ENCODE results near the gene NAPSA. TPM values are rescaled to one million over a fixed set of nuclear protein-coding genes. Genes with fewer than 3 reads are reported as not detected.
"Not testable (repeated sequence)": the region's sequence is repeated elsewhere in the genome, so short reads cannot be mapped to it uniquely, and the experiment has no call there.

Gene NAPSA
- total RNA-seq, 1 experiment from 2014 or later: not detected

DNA sequence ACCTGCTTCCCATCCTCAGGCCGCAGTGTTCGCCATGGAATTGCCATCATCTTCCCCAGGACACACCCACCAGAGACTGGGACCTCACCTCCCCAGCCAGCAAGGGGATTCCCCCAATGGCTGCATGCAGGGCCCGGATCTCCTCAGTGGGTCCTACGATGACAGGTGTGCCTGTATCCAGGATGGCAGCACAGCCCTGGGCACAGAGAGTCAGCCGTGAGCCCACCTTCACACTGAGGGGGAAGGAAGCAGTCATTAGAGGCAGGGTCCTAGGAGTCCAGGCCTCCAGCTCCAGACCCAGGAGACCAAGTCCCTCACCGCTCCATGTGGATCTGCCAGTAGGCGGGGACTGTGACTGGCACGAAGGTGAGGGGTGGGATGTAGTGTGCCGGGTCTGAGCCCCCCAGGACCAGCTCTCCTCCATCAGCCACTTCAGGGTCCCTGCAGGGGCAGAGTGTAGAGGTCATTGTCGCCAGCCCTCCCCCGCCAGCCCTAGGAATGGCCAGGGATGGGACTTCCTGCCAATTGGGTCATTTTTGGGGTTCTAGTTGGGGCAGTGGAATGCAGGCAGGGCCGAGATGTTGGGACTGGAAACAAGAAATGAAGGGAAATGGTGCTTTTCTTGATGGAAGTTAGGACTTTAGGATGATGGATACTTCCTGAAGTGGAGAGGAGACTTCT, 30.6 kb downstream of the NAPSA start:
- DNase-seq (ENCODE audit: low read depth in 1 of 2, low spot score in 2 of 2): no peak

DNA sequence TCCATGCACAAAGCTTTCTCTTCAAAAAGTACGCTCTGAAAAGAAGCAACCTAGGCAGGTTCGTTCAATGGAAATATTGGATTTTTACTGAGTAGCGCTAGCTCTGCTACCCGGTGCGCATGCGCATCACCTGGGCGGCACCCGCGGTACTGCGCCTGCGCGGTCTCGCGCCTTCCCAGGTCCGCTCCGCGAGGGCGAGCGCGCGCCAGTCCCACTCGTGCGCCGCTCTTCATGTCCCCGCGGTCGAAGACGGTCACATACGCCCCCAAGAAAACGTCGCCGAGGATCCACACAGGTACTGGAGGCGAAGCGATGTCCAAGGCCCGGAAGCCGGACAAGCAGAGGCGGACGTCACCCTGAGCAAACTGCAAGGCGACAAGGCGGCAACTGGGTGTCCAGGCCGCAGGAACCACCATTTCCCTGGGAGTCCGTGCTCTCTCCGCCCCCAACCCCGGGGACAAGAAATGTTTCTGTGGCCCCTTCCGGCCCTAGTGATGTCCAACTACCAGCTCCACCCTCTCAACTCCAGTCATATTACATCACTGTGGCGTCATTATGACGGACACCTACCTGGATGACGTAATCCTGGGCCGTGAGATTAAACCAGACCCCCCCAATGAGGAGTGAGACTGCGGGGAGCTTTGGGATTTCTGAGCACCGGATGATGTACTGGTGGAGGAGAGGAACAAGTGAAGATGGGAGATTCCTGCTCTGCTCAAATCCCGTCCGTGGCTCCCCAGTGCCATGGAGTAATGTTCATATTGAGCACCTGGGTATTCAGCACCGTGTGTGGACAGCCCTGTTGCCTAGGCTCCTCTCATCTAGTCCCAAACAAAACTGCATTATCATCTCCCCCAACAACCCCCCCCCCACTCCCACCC, 31.5 kb downstream of the NAPSA start:
- no peak overlapping the region for H3K27ac ChIP-seq
- H3K27me3 ChIP-seq (replicated peaks): peaks cover 49% of the 10 kb centered on the region
- no peaks in the 10 kb centered on the region for H3K36me3 ChIP-seq
- no peak overlapping the region for H3K4me3 ChIP-seq
- DNase-seq (ENCODE audit: low read depth in 1 of 2, low spot score in 2 of 2): peak in 1 of 2 experiments; percentile 47
- 0 out of 2 replicates have a peak, but pooled peaks cover 9% of the 10 kb centered on the region for H3K9me3 ChIP-seq (replicated peaks)
- H3K4me1 ChIP-seq (replicated peaks): peaks cover 4% of the 10 kb centered on the region; the same call in 1 of the 2 replicates

More for the DNA sequence above, 30.6 kb downstream of the NAPSA start:
- Histone ChIP-seq H3K27ac (no peak overlapping the region), H3K4me1 (replicated peaks) (peaks cover 4% of the 10 kb centered on the region; the same call in 1 of the 2 replicates), H3K9me3 (replicated peaks) (0 out of 2 replicates have a peak, but pooled peaks cover 9% of the 10 kb centered on the region), H3K4me3 (no peak overlapping the region), H3K36me3 (no peaks in the 10 kb centered on the region), H3K27me3 (replicated peaks) (peaks cover 42% of the 10 kb centered on the region)

DNA sequence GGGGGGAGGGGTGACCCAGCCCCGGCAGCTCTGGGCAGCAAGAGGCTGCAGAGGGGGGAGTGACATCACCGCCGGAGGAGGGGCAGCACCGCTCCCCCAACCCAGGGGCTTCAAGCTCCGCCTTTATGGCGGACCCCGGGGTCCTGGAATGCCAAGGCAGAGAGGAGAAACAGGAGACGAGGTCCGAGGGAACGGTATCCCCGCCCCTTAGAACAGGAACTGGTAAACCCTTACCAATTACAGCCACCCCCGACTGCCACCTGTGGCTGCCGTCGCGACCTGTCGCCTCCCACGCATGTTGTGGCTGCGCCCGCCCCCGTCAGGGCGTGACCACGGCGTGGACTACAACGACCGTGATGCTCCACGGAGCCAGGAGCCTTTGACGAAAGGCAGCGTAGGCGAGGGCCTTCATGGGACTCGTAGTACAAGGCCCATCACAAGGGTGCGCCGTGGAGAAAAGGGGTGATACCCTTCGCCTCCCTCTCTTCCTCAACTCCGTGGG, 32.2 kb downstream of the NAPSA start:
- Histone ChIP-seq H3K27me3 (replicated peaks) (peaks cover 52% of the 10 kb centered on the region), H3K4me1 (replicated peaks) (peaks cover 4% of the 10 kb centered on the region; the same call in 1 of the 2 replicates), H3K4me3 (no peak overlapping the region), H3K36me3 (no peaks in the 10 kb centered on the region), H3K9me3 (replicated peaks) (peaks cover 13% of the 10 kb centered on the region), H3K27ac (no peak overlapping the region)
- DNase-seq (ENCODE audit: low read depth in 1 of 2, low spot score in 2 of 2): peak in 1 of 2 experiments; percentile 37

GRCh38 chr19:50332244-50333038, 33.0 kb downstream of the NAPSA start:
- peaks cover 55% of the 10 kb centered on the region for H3K27me3 ChIP-seq (replicated peaks)
- peaks cover 4% of the 10 kb centered on the region; the same call in 1 of the 2 replicates for H3K4me1 ChIP-seq (replicated peaks)
- peaks cover 13% of the 10 kb centered on the region for H3K9me3 ChIP-seq (replicated peaks)
- H3K4me3 ChIP-seq: no peak overlapping the region
- no peaks in the 10 kb centered on the region for H3K36me3 ChIP-seq
- no peak for DNase-seq (ENCODE audit: low read depth in 1 of 2, low spot score in 2 of 2)
- no peak overlapping the region for H3K27ac ChIP-seq

GRCh38 chr19:50331994-50332243, 33.5 kb downstream of the NAPSA start:
- Histone ChIP-seq H3K27ac (no peak overlapping the region), H3K36me3 (no peaks in the 10 kb centered on the region), H3K9me3 (replicated peaks) (peaks cover 13% of the 10 kb centered on the region), H3K27me3 (replicated peaks) (peaks cover 60% of the 10 kb centered on the region), H3K4me1 (replicated peaks) (peaks cover 4% of the 10 kb centered on the region; the same call in 1 of the 2 replicates), H3K4me3 (no peak overlapping the region)
- no peak for DNase-seq (ENCODE audit: low read depth in 1 of 2, low spot score in 2 of 2)

- peaks cover 13% of the 10 kb centered on the region for H3K9me3 ChIP-seq (replicated peaks)
- no peak overlapping the region for H3K4me3 ChIP-seq
- no peak overlapping the region for H3K27ac ChIP-seq
- peaks cover 4% of the 10 kb centered on the region; the same call in 1 of the 2 replicates for H3K4me1 ChIP-seq (replicated peaks)
- DNase-seq (ENCODE audit: low read depth in 1 of 2, low spot score in 2 of 2): no peak
- H3K27me3 ChIP-seq (replicated peaks): peaks cover 62% of the 10 kb centered on the region
- H3K36me3 ChIP-seq: no peaks in the 10 kb centered on the region
Measured at GRCh38 chr19:50331221-50331993, 34.0 kb downstream of the NAPSA start.

GRCh38 chr19:50330365-50331078, 34.9 kb downstream of the NAPSA start:
- Histone ChIP-seq H3K27ac (no peak overlapping the region), H3K36me3 (no peaks in the 10 kb centered on the region), H3K9me3 (replicated peaks) (peaks cover 13% of the 10 kb centered on the region), H3K4me3 (no peak overlapping the region), H3K27me3 (replicated peaks) (peaks cover 67% of the 10 kb centered on the region), H3K4me1 (replicated peaks) (peaks cover 6% of the 10 kb centered on the region; the same call in 1 of the 2 replicates)
- no peak for DNase-seq (ENCODE audit: low read depth in 1 of 2, low spot score in 2 of 2)

DNA sequence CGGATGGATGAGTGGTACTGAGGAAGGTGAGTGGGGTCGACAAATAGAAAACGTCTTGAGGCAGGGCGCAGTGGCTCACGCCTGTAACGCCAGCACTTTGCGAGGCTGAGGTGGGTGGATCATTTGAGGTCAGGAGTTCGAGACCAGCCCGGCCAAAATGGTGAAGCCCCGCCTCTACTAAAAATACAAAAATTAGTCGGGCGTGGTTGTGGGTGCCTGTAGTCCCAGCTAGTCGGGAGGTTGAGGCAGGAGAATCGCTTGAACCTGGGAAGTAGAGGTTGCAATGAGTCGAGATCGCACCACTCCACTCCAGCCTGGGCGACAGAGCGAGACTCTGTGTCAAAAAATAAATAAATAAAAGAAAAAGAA, 35.5 kb downstream of the NAPSA start:
- not testable (repeated sequence) for H3K4me3 ChIP-seq; H3K36me3 ChIP-seq; H3K27ac ChIP-seq; H3K4me1 ChIP-seq (replicated peaks); DNase-seq (ENCODE audit: low read depth in 1 of 2, low spot score in 2 of 2)
- Histone ChIP-seq H3K9me3 (replicated peaks) (peaks cover 13% of the 10 kb centered on the region), H3K27me3 (replicated peaks) (peaks cover 68% of the 10 kb centered on the region)

GRCh38 chr19:50329146-50329925, 36.1 kb downstream of the NAPSA start, which contains the start of gene KCNC3:
KCNC3 (minus strand) TSS chr19:50329377; CDS start chr19:50329082, 295 bp downstream.
- Histone ChIP-seq H3K36me3 (no peaks in the 10 kb centered on the region), H3K27me3 (replicated peaks) (peaks cover 68% of the 10 kb centered on the region), H3K4me3 (no peak within 1 kb of the TSS), H3K9me3 (replicated peaks) (peaks cover 13% of the 10 kb centered on the region), H3K4me1 (replicated peaks) (peaks cover 6% of the 10 kb centered on the region; the same call in 1 of the 2 replicates), H3K27ac (no peak within 1 kb of the TSS)
- peak in 1 of 2 experiments; percentile 74 for DNase-seq (ENCODE audit: low read depth in 1 of 2, low spot score in 2 of 2)

DNA sequence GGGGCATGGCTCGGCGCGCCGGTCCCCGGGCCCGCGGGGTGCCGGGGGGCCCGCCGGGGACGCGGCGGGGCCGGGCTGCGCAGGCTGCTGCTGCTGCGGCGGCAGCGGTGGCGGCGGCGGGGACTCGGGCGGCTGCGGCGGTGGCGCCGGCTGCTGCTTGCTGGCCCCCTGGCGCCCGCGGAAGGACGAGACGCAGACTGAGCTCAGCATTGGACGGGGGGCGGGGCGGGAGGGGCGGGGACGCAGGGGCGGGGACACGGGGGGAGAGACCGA, 36.6 kb downstream of the NAPSA start:
- Histone ChIP-seq H3K4me1 (replicated peaks) (peaks cover 5% of the 10 kb centered on the region; the same call in 1 of the 2 replicates), H3K9me3 (replicated peaks) (peaks cover 11% of the 10 kb centered on the region), H3K36me3 (no peaks in the 10 kb centered on the region), H3K27ac (no peak overlapping the region), H3K4me3 (no peak overlapping the region), H3K27me3 (replicated peaks) (peaks cover 64% of the 10 kb centered on the region)
- no peak for DNase-seq (ENCODE audit: low read depth in 1 of 2, low spot score in 2 of 2)

- H3K36me3 ChIP-seq: no peaks in the 10 kb centered on the region
- H3K27me3 ChIP-seq (replicated peaks): peaks cover 60% of the 10 kb centered on the region
- no peak for DNase-seq (ENCODE audit: low read depth in 1 of 2, low spot score in 2 of 2)
- no peak overlapping the region for H3K27ac ChIP-seq
- H3K4me3 ChIP-seq: no peak overlapping the region
- 0 out of 2 replicates have a peak, but pooled peaks cover 3% of the 10 kb centered on the region for H3K4me1 ChIP-seq (replicated peaks)
- peaks cover 6% of the 10 kb centered on the region for H3K9me3 ChIP-seq (replicated peaks)
Measured at GRCh38 chr19:50328224-50328872, 37.1 kb downstream of the NAPSA start.

Data from SJSA1 (cell line).